Hepatocyte (in vitro differentiated cells): ENCODE results near the gene NQO1. TPM values are rescaled to one million over a fixed set of nuclear protein-coding genes. Genes with fewer than 3 reads are reported as not detected.

Experiments used
- DNase-seq: peaks from one replicate; pipeline ENCODE4 v3.0.0-alpha.2; 2016; ENCODE audit warnings: low spot score
- H2AFZ ChIP-seq: fragments of 200-600 bp; sonication (generic); 2 replicates; pipeline ENCODE4 v1.6.0; 2016; ENCODE audit warnings: antibody characterized with exemption, mild to moderate bottlenecking
- H3K27ac ChIP-seq: fragments of 200-600 bp; sonication (generic); 2 replicates; pipeline ENCODE4 v1.5.1; 2016; ENCODE audit warnings: mild to moderate bottlenecking
- H3K27me3 ChIP-seq: fragments of 200-600 bp; sonication (generic); 2 replicates; pipeline ENCODE4 v1.6.1; 2016
- H3K36me3 ChIP-seq: fragments of 200-600 bp; sonication (generic); replicated peaks from 2 replicates; pipeline ENCODE4 v1.5.1; 2016; ENCODE audit warnings: low read depth; ENCODE audit not compliant: insufficient read depth
- H3K4me1 ChIP-seq: fragments of 200-600 bp; sonication (generic); 2 replicates; pipeline ENCODE4 v1.5.1; 2016; ENCODE audit warnings: mild to moderate bottlenecking, moderate library complexity; ENCODE audit not compliant: insufficient read depth
- H3K4me2 ChIP-seq: fragments of 200-600 bp; sonication (generic); 2 replicates; pipeline ENCODE4 v1.6.0; 2016
- H3K4me3 ChIP-seq: fragments of 200-600 bp; sonication (generic); 2 replicates; pipeline ENCODE4 v1.5.1; 2016; ENCODE audit warnings: mild to moderate bottlenecking
- H3K79me2 ChIP-seq: fragments of 200-600 bp; sonication (generic); 2 replicates; pipeline ENCODE4 v1.6.0; 2017; ENCODE audit warnings: mild to moderate bottlenecking
- H3K9me2 ChIP-seq: fragments of 200-600 bp; sonication (generic); replicated peaks from 2 replicates; pipeline ENCODE4 v1.6.0; 2017; ENCODE audit warnings: mild to moderate bottlenecking; ENCODE audit not compliant: insufficient read depth
- H3K9me3 ChIP-seq: fragments of 200-600 bp; sonication (generic); 2 replicates; pipeline ENCODE4 v1.5.1; 2016; ENCODE audit warnings: low read depth, mild to moderate bottlenecking
- H4K20me1 ChIP-seq: fragments of 200-600 bp; sonication (generic); 2 replicates; pipeline ENCODE4 v1.6.0; 2016; ENCODE audit warnings: mild to moderate bottlenecking; ENCODE audit not compliant: insufficient read depth, poor library complexity, severe bottlenecking
- EZH2 ChIP-seq: fragments of 200-600 bp; sonication (generic); IDR thresholded peaks from 2 replicates; pipeline ENCODE4 v1.6.1; 2016; ENCODE audit warnings: antibody characterized with exemption, mild to moderate bottlenecking, borderline replicate concordance
- EZH2phosphoT487 ChIP-seq: fragments of 200-600 bp; sonication (generic); IDR thresholded peaks from one replicate; pipeline ENCODE4 v1.6.1; 2018; ENCODE audit warnings: antibody characterized with exemption, mild to moderate bottlenecking, low read depth, moderate library complexity; ENCODE audit not compliant: unreplicated experiment, severe bottlenecking
- WGBS: methylation state at CpG from one replicate; pipeline ENCODE4 v1.1.6; 2016; ENCODE audit warnings: low lambda C conversion rate; ENCODE audit errors: missing lambda C conversion rate; 5-methylcytosine and 5-hydroxymethylcytosine counted together
- polyA plus RNA-seq: library from polyadenylated mRNA; unstranded; fragments of >200 nt; fragmentation: Nextera tagmentation; extraction: Ambion mirVana; gene quantifications from 2 replicates; pipeline ENCODE4 v1.2.1, GENCODE V29; 2016
- total RNA-seq: library from RNA; depleted of rRNA; stranded (reverse); fragments of >200 nt; gene quantifications from 2 replicates; pipeline ENCODE4 v1.2.3, GENCODE V29; 2014
- TF ChIP-seq, protein P1 (sequence below): fragments of 200-600 bp; sonication (generic); IDR thresholded peaks from 2 replicates; pipeline ENCODE4 v1.5.1; 2016; ENCODE audit warnings: antibody characterized with exemption, mild to moderate bottlenecking; ENCODE audit not compliant: poor library complexity

Gene NQO1
- total and polyA plus RNA-seq, 2 experiments from 2014 or later: 132 to 169 TPM

DNA sequence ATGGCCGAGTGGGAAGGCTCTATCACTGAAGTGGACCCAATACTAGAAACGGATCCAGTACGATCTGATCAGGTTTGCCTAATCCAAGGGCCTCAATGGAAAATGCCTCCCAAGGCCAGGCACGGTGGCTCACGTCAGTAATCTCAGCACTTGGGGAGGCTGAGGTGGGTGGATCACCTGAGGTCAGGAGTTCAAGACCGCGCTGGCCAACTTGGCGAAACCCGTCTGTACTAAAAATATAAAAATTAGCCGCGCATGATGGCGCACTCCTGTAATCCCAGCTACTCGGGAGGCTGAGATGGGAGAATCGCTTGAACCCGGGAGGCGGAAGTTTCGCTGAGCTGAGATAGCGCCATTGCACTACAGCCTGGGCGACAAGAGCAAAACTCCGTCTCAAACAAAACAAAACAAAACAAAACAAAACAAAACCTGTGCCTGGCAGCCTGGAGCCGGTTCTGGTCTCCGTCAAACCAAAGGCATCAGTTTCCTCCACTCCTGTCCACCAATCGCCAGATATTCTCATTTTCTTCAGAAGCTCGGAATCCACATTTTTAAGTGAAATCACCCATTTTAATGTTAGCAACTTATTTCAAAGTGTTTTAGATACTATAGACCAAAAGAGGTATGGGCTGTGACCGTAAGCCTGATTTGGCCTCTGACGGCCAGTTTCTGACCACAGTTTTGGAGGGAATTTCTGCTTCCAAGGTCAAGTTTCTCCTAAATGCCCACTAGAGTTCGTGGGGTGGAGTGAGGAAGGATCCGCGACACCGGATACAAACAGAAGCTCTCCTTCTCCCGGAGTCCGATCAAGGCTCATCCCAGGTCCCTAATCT lies 664 bp downstream of the NQO1 start:
- Histone ChIP-seq H3K9me2 (no peaks in the 10 kb centered on the region), H3K36me3 (no peaks in the 10 kb centered on the region), H3K4me2 (peak overlapping the region; percentile 82), H3K4me1 (peaks cover 12% of the 10 kb centered on the region), H3K27me3 (no peaks in the 10 kb centered on the region), H3K9me3 (no peaks in the 10 kb centered on the region), H3K27ac (peak overlapping the region; percentile 87), H2AFZ (peak overlapping the region; percentile 54), H3K4me3 (peak overlapping the region; percentile 28), H4K20me1 (no peaks in the 10 kb centered on the region), H3K79me2 (peaks cover 17% of the 10 kb centered on the region)
- 54% methylated on average over 32 of the region's 32 CpGs for WGBS
- TF ChIP-seq EZH2phosphoT487: no peak
- no peak for TF ChIP-seq EZH2
- TF ChIP-seq, protein P1, sequence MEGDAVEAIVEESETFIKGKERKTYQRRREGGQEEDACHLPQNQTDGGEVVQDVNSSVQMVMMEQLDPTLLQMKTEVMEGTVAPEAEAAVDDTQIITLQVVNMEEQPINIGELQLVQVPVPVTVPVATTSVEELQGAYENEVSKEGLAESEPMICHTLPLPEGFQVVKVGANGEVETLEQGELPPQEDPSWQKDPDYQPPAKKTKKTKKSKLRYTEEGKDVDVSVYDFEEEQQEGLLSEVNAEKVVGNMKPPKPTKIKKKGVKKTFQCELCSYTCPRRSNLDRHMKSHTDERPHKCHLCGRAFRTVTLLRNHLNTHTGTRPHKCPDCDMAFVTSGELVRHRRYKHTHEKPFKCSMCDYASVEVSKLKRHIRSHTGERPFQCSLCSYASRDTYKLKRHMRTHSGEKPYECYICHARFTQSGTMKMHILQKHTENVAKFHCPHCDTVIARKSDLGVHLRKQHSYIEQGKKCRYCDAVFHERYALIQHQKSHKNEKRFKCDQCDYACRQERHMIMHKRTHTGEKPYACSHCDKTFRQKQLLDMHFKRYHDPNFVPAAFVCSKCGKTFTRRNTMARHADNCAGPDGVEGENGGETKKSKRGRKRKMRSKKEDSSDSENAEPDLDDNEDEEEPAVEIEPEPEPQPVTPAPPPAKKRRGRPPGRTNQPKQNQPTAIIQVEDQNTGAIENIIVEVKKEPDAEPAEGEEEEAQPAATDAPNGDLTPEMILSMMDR: no peak
- DNase-seq: no peak

DNA sequence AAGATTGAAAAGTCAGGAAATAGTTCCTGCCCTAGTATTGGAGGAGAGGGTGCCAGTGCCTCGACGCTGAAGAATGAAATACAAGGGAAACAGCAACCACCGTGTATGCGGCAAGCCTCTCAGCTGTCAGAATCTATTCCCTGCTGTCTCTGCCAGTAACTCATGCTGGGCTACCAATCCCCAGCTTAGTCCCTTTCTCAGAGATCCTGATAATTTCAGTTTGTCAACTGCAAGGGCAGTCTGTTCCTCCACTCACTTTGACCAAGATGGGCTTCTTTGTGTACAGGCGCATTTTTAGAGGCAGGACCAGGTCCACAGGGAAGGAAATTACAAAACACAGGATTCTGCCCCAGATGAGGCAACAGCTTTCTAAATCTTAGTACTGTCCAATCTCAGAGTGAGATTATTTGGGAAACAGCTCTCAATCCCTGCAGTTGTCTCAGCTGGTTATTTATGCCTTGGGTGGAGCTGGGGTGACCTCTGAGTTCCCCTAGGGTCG lies 1.3 kb downstream of the NQO1 start:
- peak overlapping the region; percentile 82 for H3K4me2 ChIP-seq
- 50% methylated on average over 6 of the region's 6 CpGs for WGBS
- H3K9me3 ChIP-seq: no peaks in the 10 kb centered on the region
- TF ChIP-seq, protein P1: no peak
- TF ChIP-seq EZH2phosphoT487: no peak
- TF ChIP-seq EZH2: no peak
- H2AFZ ChIP-seq: no peak overlapping the region
- H3K9me2 ChIP-seq: no peaks in the 10 kb centered on the region
- peaks cover 12% of the 10 kb centered on the region for H3K4me1 ChIP-seq
- peaks cover 21% of the 10 kb centered on the region for H3K79me2 ChIP-seq
- H3K36me3 ChIP-seq: no peaks in the 10 kb centered on the region
- peak overlapping the region; percentile 28 for H3K4me3 ChIP-seq
- no peak for DNase-seq
- no peaks in the 10 kb centered on the region for H4K20me1 ChIP-seq
- H3K27me3 ChIP-seq: no peaks in the 10 kb centered on the region
- H3K27ac ChIP-seq: peak overlapping the region; percentile 87

DNA sequence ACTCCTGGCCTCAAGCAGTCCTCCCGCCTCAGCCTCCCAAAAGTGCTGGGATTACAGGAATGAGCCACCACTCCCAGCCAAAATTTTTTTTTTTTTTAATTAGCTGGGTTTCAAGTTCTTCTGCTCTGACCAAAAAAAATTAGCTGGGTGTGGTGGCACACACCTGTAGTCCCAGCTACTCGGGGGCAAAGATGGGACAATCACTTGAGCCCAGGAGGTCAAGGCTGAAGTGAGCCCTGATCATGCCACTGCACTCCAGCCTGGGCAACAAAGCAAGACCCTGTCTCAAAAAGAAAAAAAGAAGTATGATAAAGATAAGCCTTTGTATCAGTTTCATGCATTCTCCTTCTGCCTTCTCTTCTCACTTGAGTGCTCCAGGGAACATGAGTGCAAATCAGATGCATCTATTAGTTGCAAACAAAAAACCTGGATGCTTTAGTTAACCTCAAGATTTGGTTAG lies 1.9 kb downstream of the NQO1 start:
- Histone ChIP-seq H3K27me3 (no peaks in the 10 kb centered on the region), H3K4me1 (peaks cover 12% of the 10 kb centered on the region), H3K36me3 (no peaks in the 10 kb centered on the region), H4K20me1 (no peaks in the 10 kb centered on the region), H3K27ac (peak overlapping the region; percentile 87), H3K4me3 (no peak overlapping the region), H3K79me2 (peaks cover 21% of the 10 kb centered on the region), H3K9me3 (no peaks in the 10 kb centered on the region), H3K9me2 (no peaks in the 10 kb centered on the region), H3K4me2 (peak overlapping the region; percentile 82), H2AFZ (no peak overlapping the region)
- WGBS: 76% methylated on average over 2 of the region's 2 CpGs
- DNase-seq: no peak
- TF ChIP-seq, protein P1: no peak
- TF ChIP-seq EZH2 (no peak), EZH2phosphoT487 (no peak)
